ENCODE data around the gene ZEB1. TPM values are rescaled to one million over a fixed set of nuclear protein-coding genes. Genes with fewer than 3 reads are reported as not detected.

ZEB1 gene
- total RNA-seq, 4 donors from 2014 or later: 64.3 to 113 (median 96.7) TPM

DNA sequence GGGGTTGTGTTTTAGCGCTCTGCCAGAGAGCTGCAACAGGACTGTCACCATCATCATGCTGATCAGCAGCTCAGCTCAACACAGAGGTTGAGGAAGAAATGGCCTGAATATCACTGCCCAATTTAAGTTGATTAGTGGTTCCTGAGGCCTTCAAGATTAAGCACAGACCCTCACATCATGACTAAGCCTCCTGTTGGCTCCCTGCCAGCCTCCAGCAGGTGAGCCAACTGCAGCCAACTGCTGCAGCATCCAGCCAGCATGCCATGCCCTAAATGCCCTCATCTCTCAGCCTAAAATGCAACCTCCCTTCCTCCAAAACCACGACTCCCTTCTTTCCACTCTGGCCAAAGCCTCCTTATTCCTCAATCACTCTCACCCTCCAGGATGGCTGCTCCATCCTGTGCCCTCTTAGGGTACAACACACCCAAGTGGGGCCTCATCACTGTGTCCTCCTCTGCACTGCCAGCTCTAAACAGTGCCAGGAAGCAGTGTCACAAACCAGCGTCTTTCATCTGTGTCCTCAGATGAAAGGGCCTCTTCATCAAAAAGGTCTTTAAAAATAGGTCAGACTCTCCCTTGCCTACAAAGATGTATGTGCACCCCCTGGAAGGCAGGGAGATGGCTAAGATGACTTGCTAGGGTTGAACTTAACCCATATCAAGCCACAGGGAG is 259.3 kb downstream of the ZEB1 start:
- TF ChIP-seq, protein P1, sequence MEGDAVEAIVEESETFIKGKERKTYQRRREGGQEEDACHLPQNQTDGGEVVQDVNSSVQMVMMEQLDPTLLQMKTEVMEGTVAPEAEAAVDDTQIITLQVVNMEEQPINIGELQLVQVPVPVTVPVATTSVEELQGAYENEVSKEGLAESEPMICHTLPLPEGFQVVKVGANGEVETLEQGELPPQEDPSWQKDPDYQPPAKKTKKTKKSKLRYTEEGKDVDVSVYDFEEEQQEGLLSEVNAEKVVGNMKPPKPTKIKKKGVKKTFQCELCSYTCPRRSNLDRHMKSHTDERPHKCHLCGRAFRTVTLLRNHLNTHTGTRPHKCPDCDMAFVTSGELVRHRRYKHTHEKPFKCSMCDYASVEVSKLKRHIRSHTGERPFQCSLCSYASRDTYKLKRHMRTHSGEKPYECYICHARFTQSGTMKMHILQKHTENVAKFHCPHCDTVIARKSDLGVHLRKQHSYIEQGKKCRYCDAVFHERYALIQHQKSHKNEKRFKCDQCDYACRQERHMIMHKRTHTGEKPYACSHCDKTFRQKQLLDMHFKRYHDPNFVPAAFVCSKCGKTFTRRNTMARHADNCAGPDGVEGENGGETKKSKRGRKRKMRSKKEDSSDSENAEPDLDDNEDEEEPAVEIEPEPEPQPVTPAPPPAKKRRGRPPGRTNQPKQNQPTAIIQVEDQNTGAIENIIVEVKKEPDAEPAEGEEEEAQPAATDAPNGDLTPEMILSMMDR (IDR thresholded peaks at IDR 0.05; ENCODE audit: low read depth): no peak

DNA sequence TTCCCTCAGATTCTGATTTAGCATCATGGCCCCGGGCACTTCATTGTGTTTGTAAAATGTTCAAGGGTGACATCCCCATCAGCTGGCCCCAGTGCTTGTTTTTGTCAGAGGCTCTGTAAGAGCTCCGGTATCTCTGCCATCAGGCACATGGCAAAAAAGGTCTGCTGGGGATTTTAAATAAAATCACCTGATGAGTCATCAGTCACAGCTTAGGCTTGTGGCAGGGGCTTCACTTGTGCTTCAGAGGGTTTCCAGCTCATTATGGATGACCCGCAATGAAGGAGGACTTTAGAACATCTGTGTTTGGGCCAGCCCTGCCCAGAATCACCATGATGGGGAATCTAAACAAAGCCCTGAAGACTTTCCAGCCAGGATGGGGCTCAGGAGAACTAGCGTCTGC is 259.9 kb downstream of the ZEB1 start:
- TF ChIP-seq, protein P1 (IDR thresholded peaks at IDR 0.05; ENCODE audit: low read depth): no peak

Small RNA genes lying within 50 kb of the gene (small RNA-seq; reads per million reads assigned to genes)
- gene SPTLC1P1: not detected

Data from subcutaneous adipose tissue (tissue), 4 donors.